GM13976 (cell line): Measurements from ENCODE around the gene JARID2.

Experiments
- DNase-seq: peaks from one replicate; pipeline ENCODE4 v3.0.0; 2012; ENCODE audit warnings: low spot score
- CTCF ChIP-seq: IDR thresholded peaks from 2 replicates; pipeline ENCODE4 v1.5.1; 2012; ENCODE audit warnings: borderline replicate concordance, mild to moderate bottlenecking; ENCODE audit not compliant: insufficient read depth; ENCODE audit errors: extremely low read depth, missing control alignments, control extremely low read depth
- in situ Hi-C: fragments of 300-500 bp; cut with MboI; formaldehyde crosslinking; loops from one replicate; pipeline ENCODE4 v1.12.0; 2022; ENCODE audit warnings: low sequenced_read_pairs, mixed read lengths, inconsistent platforms; ENCODE audit not compliant: unreplicated experiment

The JARID2 gene

DNA sequence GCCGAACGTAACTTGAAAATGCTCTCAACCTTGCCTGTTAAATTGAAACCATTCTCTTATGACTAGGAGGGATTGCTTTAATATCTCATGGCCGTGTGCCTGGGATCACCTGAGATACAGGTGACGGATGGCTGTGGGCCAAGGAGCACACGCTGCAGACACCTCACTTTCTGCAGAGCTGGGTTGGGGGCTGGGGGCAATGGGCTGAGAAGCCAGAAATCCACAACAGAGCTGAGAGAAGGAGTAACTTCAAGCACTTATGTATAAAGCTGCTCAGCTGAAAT, 246.1 kb downstream of the JARID2 start:
- DNase-seq, result no peak
- no peak for TF ChIP-seq CTCF
- in situ Hi-C loops, result loop anchor here (25.0 kb wide), 1 partner anchor 1280 kb away; no protein-coding TSS in a partner anchor

DNA sequence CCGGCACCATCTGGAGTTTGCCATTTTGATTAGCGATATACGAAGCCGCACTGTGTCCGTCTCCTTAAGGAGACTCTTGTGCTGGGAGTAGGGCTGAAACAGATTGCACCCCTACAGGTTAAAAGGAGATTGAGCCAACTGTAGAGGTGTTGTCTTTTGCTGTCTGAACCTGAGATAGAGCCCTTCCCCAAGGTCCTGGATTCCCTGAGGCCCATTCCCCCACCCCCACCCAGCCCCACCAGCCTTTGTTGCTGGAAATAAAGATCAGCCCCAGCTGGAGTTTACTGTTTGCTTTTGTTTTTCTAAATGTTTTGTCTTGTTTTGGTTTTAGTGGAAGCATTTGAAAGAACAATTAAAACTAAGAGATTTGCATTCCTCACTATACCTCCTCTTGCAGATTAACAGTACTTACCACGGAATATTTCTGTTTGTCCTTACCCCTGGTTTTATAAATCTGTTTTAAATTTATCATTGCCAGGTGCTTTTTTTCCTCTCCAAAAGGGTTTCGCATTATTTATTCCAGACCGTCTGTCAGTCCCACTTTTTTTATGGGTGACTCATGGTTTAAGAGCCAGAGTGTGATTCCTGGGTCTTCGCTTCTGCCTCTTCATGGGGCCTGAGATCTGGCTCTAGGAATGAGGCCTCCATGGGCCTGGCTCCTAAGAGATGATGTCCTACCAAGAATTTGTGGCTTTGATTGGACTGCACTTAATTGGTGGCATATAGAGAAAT, 247.7 kb downstream of the JARID2 start:
- no peak for DNase-seq
- in situ Hi-C loops, result loop anchor here (25.0 kb wide), 1 partner anchor 1281 kb away; no protein-coding TSS in a partner anchor
- TF ChIP-seq CTCF, result no peak

GRCh38 chr6:15495375-15495901, 249.6 kb downstream of the JARID2 start:
- no peak for TF ChIP-seq CTCF
- in situ Hi-C loops, result loop anchor here (25.0 kb wide), 1 partner anchor 1283 kb away; no protein-coding TSS in a partner anchor
- DNase-seq, result no peak

- TF ChIP-seq CTCF, result no peak
- in situ Hi-C loops, result loop anchor here (25.0 kb wide), 1 partner anchor 1284 kb away; no protein-coding TSS in a partner anchor
- no peak for DNase-seq
Observed at GRCh38 chr6:15496345-15497131, 250.7 kb downstream of the JARID2 start.

GRCh38 chr6:15498640-15499039, 252.8 kb downstream of the JARID2 start:
- no peak for TF ChIP-seq CTCF
- DNase-seq, result no peak
- in situ Hi-C loops, result loop anchor here (25.0 kb wide), 1 partner anchor 1286 kb away; no protein-coding TSS in a partner anchor

DNA sequence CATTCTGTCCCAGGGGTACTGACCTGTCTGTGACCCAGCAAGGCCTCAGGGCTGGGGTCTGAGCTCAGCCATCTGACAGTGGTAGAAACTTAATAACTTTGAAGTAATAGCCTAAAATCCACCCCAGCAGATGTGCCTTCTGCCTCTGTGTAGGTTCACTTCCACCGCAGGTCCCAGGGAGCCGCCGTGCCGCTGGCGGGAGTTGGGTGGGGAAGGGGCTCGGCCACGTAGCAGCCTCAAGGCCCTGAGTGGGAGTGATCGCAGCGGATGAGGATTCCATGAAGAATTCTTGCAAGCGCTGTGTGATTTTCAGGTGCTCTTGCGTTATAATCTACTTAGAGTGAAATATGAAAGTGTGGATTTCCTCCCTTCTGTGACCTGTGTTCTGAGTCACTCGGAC, 253.3 kb downstream of the JARID2 start:
- DNase-seq, result no peak

More for the DNA sequence above, 253.3 kb downstream of the JARID2 start:
- in situ Hi-C loops, result loop anchor here (25.0 kb wide), 1 partner anchor 1287 kb away; no protein-coding TSS in a partner anchor
- no peak for TF ChIP-seq CTCF
